A673 (cell line): ENCODE data around the gene AKR1C3. TPM values are rescaled to one million over a fixed set of nuclear protein-coding genes. Genes with fewer than 3 reads are reported as not detected.
"Not testable (repeated sequence)": the region's sequence is repeated elsewhere in the genome, so short reads cannot be mapped to it uniquely, and the experiment has no call there.

Experiments
- BruUV-seq: library from RNA; stranded (reverse); fragments of 400-500 nt; replicated peaks from 2 replicates; lab custom pipeline; 2021; lab: Mats Ljungman, UMichigan
- CTCF ChIA-PET: fragments of 300-600 bp; sonication (Branson Sonifier 250); formaldehyde crosslinking; loops from one replicate; lab custom pipeline; 2022; ENCODE audit warnings: antibody characterized with exemption; lab: Charles Lee
- POLR2A ChIA-PET: fragments of 300-600 bp; sonication (Branson Sonifier 250); formaldehyde crosslinking; loops from one replicate; lab custom pipeline; 2022; ENCODE audit warnings: antibody characterized with exemption; ENCODE audit not compliant: low non-redundant PET; lab: Charles Lee
- DNase-seq: peaks from one replicate; pipeline ENCODE4 v3.0.0-alpha.2; 2015; ENCODE audit warnings: low spot score
- H3K27ac ChIP-seq: fragments of 200-600 bp; sonication (generic); 2 replicates; pipeline ENCODE4 v1.5.1; 2016; ENCODE audit warnings: mixed run types, low read depth, mild to moderate bottlenecking, mixed read lengths, antibody characterized with exemption, low read length; ENCODE audit not compliant: poor library complexity, severe bottlenecking
- H3K27me3 ChIP-seq: fragments of 200-600 bp; sonication (generic); replicated peaks from 2 replicates; pipeline ENCODE4 v1.6.1; 2017; ENCODE audit warnings: mixed run types, low read depth, mild to moderate bottlenecking, mixed read lengths, antibody characterized with exemption, low read length; ENCODE audit not compliant: insufficient read depth, poor library complexity
- H3K36me3 ChIP-seq: fragments of 200-600 bp; sonication (generic); 2 replicates; pipeline ENCODE4 v1.6.1; 2016; ENCODE audit warnings: mixed run types, mild to moderate bottlenecking, mixed read lengths, antibody characterized with exemption, low read length; ENCODE audit not compliant: insufficient read depth, poor library complexity, severe bottlenecking
- H3K4me1 ChIP-seq: fragments of 200-600 bp; sonication (generic); 2 replicates; pipeline ENCODE4 v1.6.1; 2017; ENCODE audit warnings: mixed run types, mild to moderate bottlenecking, mixed read lengths, antibody characterized with exemption, low read length; ENCODE audit not compliant: insufficient read depth, poor library complexity, severe bottlenecking
- H3K4me3 ChIP-seq: fragments of 200-600 bp; sonication (generic); 2 replicates; pipeline ENCODE4 v1.5.1; 2016; ENCODE audit warnings: low read depth, mixed run types, mild to moderate bottlenecking, mixed read lengths, low read length; ENCODE audit not compliant: poor library complexity, severe bottlenecking
- H3K9me3 ChIP-seq: fragments of 200-600 bp; sonication (generic); 2 replicates; pipeline ENCODE4 v1.6.1; 2016; ENCODE audit warnings: mixed run types, low read depth, mild to moderate bottlenecking, mixed read lengths, antibody characterized with exemption, low read length; ENCODE audit not compliant: poor library complexity, severe bottlenecking
- EZH2 ChIP-seq: fragments of 200-600 bp; sonication (generic); IDR thresholded peaks from 2 replicates; pipeline ENCODE4 v1.6.1; 2017; ENCODE audit warnings: borderline replicate concordance, low read depth, mild to moderate bottlenecking, mixed read lengths, antibody characterized with exemption, low read length; ENCODE audit not compliant: poor library complexity, severe bottlenecking
- intact Hi-C: fragments of 100-400 bp; cut with micrococcal nuclease; formaldehyde crosslinking; loops from one replicate; pipeline ENCODE4 v1.10.0; 2022; ENCODE audit not compliant: unreplicated experiment
- total RNA-seq: library from RNA; stranded (reverse); gene quantifications from 2 replicates; pipeline ENCODE4 v1.2.3, GENCODE V29; 2021
- TF ChIP-seq, protein P1 (sequence below): fragments of 300-800, 200-600 bp; sonication (generic); conservative IDR thresholded peaks from 2 replicates; pipeline ENCODE4 v1.5.1; 2017; ENCODE audit warnings: low read depth, mild to moderate bottlenecking, antibody characterized with exemption, low read length, moderate library complexity, mixed read lengths

Gene AKR1C3
- total RNA-seq, 1 experiment from 2014 or later: 618 TPM

DNA sequence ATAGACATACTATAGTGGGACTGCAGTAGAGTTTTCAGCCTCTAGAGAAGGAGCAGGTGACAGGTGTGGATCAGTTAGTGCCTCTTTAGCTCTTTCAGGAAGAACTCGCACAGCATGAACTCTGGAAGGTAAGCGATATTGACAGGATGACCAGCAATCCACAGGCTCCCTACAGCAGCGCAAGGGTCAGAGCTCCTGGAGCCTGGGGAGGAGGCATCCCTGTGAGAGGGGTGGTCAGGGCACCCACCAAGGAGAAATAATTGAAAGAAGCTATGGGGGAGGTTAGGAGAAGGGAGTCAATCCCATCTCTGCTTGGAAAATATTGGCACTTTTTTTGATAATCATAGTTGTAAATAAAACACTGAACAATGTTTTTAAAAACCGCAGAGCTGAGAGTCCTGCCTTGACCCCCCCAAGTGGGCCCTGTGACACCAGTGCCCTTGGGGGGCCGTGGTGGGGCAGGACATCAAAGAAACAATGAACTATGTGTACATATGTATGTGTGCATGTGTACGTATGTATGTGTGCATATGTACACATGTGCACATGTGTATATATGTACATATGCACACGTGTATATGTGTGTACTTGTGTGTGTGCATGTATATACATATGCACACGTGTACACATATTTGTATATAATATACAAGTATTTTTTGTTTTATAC, 13.8 kb downstream of the AKR1C3 start:
- POLR2A ChIA-PET: no interaction called here
- CTCF ChIA-PET: no interaction called here
- BruUV-seq: no TSS peak

GRCh38 chr10:5108658-5109416, 14.6 kb downstream of the AKR1C3 start:
- POLR2A ChIA-PET: no interaction called here
- intact Hi-C loops: no loop called here
- CTCF ChIA-PET: no interaction called here

More for the DNA sequence above, 13.8 kb downstream of the AKR1C3 start:
- Histone ChIP-seq H3K9me3 (peaks cover 8% of the 10 kb centered on the region), H3K4me1 (no peaks in the 10 kb centered on the region), H3K4me3 (no peak overlapping the region), H3K36me3 (peaks cover 66% of the 10 kb centered on the region), H3K27me3 (no peaks in the 10 kb centered on the region), H3K27ac (no peak overlapping the region)
- DNase-seq: no peak
- no peak for TF ChIP-seq EZH2
- TF ChIP-seq, protein P1, sequence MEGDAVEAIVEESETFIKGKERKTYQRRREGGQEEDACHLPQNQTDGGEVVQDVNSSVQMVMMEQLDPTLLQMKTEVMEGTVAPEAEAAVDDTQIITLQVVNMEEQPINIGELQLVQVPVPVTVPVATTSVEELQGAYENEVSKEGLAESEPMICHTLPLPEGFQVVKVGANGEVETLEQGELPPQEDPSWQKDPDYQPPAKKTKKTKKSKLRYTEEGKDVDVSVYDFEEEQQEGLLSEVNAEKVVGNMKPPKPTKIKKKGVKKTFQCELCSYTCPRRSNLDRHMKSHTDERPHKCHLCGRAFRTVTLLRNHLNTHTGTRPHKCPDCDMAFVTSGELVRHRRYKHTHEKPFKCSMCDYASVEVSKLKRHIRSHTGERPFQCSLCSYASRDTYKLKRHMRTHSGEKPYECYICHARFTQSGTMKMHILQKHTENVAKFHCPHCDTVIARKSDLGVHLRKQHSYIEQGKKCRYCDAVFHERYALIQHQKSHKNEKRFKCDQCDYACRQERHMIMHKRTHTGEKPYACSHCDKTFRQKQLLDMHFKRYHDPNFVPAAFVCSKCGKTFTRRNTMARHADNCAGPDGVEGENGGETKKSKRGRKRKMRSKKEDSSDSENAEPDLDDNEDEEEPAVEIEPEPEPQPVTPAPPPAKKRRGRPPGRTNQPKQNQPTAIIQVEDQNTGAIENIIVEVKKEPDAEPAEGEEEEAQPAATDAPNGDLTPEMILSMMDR: no peak
- intact Hi-C loops: no loop called here

DNA sequence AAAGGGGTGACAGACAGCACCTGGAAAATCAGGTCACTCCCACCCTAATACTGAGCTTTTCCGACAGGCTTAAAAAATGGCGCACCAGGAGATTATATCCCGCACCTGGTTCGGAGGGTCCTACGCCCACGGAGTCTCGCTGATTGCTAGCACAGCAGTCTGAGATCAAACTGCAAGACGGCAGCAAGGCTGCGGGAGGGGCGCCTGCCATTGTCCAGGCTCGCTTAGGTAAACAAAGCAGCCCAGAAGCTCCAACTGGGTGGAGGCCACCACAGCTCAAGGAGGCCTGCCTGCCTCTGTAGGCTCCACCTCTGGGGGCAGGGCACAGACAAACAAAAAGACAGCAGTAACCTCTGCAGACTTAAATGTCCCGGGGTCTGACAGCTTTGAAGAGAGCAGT, 15.6 kb downstream of the AKR1C3 start:
- H3K4me1 ChIP-seq, POLR2A ChIA-PET, CTCF ChIA-PET, H3K27me3 ChIP-seq, DNase-seq, H3K4me3 ChIP-seq, H3K9me3 ChIP-seq, H3K27ac ChIP-seq, intact Hi-C loops, BruUV-seq: not testable (repeated sequence)
- peaks cover 48% of the 10 kb centered on the region for H3K36me3 ChIP-seq

More at GRCh38 chr10:5108658-5109416, 14.6 kb downstream of the AKR1C3 start:
- no peak for TF ChIP-seq EZH2
- TF ChIP-seq, protein P1: no peak
- BruUV-seq: no TSS peak
- no peaks in the 10 kb centered on the region for H3K27me3 ChIP-seq
- no peak overlapping the region for H3K27ac ChIP-seq
- no peak overlapping the region for H3K4me3 ChIP-seq
- H3K36me3 ChIP-seq: peaks cover 58% of the 10 kb centered on the region
- peaks cover 8% of the 10 kb centered on the region for H3K9me3 ChIP-seq
- H3K4me1 ChIP-seq: no peaks in the 10 kb centered on the region
- no peak for DNase-seq
